ENCODE data around the gene PDHX.

DNA sequence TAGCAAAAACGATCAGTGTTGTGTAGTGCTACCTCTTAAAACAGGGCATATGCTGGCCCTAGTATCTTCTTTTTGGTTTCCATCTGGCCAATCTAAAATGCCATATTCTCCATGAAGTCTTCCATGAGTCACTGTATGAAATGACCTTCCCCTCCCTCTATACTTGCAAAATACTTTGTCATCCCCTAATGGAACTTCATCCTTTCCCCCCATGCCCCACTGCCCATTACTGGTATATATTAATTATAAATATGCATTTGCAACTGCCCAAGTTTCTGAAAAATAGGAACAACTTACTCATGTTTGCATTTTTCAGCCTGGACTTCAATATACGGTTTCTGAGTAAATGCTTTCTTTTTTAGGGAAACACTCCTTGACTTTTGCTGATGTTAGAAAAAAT is 4.7 kb upstream of the PDHX start:
- TF ChIP-seq, protein P1, sequence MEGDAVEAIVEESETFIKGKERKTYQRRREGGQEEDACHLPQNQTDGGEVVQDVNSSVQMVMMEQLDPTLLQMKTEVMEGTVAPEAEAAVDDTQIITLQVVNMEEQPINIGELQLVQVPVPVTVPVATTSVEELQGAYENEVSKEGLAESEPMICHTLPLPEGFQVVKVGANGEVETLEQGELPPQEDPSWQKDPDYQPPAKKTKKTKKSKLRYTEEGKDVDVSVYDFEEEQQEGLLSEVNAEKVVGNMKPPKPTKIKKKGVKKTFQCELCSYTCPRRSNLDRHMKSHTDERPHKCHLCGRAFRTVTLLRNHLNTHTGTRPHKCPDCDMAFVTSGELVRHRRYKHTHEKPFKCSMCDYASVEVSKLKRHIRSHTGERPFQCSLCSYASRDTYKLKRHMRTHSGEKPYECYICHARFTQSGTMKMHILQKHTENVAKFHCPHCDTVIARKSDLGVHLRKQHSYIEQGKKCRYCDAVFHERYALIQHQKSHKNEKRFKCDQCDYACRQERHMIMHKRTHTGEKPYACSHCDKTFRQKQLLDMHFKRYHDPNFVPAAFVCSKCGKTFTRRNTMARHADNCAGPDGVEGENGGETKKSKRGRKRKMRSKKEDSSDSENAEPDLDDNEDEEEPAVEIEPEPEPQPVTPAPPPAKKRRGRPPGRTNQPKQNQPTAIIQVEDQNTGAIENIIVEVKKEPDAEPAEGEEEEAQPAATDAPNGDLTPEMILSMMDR (IDR thresholded peaks at IDR 0.05; ENCODE audit: borderline replicate concordance, extremely low read depth, low read length, poor library complexity, severe bottlenecking): no peak
- no peak for TF ChIP-seq EZH2 (IDR thresholded peaks at IDR 0.05; ENCODE audit: borderline replicate concordance, low read depth, low read length, severe bottlenecking)

Data from DND-41 (cell line).